GM04503 (cell line): ENCODE measurements around the gene PCK1.

ENCODE experiments used
- DNase-seq: peaks from one replicate; pipeline ENCODE4 v3.0.0-alpha.2; 2012; ENCODE audit warnings: low read depth

The PCK1 gene

DNA sequence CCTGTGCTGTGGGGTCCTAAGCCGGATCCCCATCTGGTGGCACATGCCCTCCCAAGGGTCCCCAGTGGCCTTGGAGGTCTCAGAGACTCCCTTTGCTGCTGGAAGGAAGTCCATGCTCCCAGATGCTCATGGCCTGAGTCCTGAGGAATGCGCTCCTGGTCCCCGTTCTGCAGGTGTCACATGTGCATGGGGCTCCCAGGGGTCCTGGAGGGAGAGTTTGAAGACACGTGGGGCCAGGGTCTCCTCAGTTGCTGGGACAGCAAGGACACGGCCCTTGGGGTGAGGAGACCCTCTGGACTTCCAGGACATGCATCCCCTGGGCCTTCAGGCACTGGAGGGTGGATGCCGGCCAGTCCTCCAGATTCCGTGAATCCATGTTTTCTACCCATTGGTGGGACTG lies 47.6 kb downstream of the PCK1 start:
- DNase-seq: no peak

DNA sequence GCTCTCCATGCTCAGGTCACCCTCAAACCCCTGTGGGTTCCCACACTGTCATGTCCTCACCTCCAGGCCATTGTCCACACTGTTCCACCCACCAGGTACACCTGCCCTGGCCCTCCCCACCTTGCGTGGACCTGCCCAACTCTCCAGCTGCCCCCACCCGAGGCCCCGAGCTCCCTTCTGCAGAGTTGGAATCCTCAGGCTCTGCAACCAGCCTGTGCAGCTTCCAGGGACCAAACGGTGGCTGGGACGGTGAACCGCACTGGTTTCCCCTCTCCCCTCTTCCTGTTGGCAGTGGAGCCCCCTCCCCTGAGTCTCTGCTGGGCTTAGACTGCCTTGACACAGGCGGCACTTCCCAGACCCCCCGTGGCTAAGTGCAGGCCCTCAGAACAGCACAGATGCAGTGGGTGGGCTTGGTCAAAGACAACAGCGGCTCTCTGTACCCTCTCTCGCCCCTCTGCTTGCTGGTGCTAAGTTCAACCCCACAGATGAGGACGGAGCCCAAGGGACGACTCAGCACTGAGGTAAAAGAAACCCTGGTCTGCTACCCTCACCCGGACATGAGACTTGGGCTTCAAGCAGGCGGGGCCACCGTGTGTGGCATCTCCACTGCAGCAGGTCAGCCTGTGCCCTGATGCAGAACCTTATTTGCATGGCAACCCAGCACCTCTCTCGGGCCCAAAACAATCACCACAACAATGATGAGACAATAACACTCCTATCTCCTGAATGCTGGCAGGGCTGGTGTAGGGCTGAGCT lies 48.4 kb downstream of the PCK1 start:
- no peak for DNase-seq

GRCh38 chr20:57609842-57610167 lies 48.9 kb downstream of the PCK1 start:
- no peak for DNase-seq

- no peak for DNase-seq
Observed at GRCh38 chr20:57610261-57610952, 49.5 kb downstream of the PCK1 start.

GRCh38 chr20:57611586-57612311 lies 50.8 kb downstream of the PCK1 start:
- DNase-seq: no peak

DNA sequence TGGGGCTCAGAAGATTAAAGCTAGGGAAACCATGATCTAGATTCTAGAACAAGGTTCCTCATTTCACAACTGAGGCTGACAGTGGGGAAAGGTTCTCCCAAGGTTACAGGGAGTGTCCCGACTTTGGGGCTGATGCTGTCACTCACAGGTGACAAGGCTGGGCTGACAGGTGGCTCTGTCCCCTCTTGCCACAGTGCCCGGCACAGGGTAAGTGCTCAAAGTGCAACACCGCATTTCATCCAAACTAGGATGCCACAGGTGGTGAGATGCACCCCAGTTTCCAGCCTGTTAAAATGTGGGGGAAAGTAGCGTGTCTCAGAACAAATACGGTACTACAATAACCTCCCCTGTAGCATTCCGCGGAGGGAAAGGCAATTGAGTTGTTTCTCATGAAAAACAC lies 51.5 kb downstream of the PCK1 start:
- no peak for DNase-seq

GRCh38 chr20:57612916-57613315 lies 52.0 kb downstream of the PCK1 start:
- DNase-seq: no peak

- DNase-seq: no peak
Observed at GRCh38 chr20:57613481-57613921, 52.6 kb downstream of the PCK1 start.

GRCh38 chr20:57614490-57615444 lies 53.9 kb downstream of the PCK1 start:
- no peak for DNase-seq

DNA sequence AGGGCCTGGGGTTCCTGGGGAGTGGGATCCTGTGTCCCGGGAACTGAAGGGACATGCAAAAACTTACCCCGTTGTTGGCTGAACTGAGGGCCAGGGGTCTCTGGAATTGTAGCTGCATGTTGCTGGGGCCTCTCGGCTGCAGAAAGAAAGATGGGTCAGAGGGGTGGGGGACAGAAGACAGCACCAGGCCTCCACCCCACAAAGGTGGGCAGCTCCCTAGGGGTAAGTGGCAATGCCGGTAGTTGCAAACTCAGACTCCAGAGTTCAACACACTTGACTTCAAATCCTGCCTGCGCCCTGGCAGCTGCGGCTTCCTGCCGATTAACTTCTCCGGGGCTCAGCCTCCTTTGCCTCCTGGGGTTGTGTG lies 54.5 kb downstream of the PCK1 start:
- no peak for DNase-seq

GRCh38 chr20:57616143-57616951 lies 55.4 kb downstream of the PCK1 start:
- no peak for DNase-seq

DNA sequence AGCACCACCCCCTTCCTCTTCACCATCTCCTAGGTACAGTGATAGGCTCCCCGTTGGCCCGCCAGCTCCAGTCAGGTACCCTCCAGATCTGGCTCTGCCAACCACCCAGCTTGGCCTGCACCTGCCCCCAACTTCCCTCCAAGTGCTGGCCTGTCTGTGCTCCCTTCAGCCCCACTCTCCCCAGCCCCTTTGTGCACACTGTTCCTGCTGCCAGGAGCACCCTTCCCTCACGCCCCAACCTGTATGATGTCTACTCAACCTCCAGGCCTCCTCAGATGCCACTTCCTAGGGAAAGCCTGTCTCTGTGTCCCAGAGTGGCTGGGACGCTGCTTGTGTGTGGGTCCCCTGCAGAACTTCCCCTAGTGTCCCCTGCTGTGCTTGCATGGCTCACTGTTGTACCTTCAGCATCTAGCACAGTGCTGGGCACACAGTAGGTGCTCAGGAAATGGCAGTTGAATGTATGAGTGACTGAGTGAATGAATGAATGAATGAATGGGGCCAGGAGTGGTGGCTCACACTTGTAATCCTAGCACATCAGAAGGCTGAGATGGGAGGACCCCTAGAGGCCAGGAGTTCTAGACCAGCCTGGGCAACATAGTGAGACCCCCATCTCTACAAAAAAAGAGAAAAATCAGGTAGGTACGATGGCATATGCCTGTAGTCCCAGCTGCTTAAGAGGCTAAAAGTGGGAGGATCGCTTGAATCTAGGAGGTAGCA lies 56.3 kb downstream of the PCK1 start:
- no peak for DNase-seq
